Aorta (tissue), 5 donors: ENCODE results near the gene NDUFB3. TPM values are rescaled to one million over a fixed set of nuclear protein-coding genes. Genes with fewer than 3 reads are reported as not detected.
A peak's percentile ranks its signal among the peaks of the same experiment; 100 is the strongest.

ENCODE experiments used
- ATAC-seq: fragments of 200-7000 bp; cut with Tn5 transposase; one replicate; pipeline ENCODE4 v1.9.1; 2022; ENCODE audit warnings: moderate library complexity; ENCODE audit not compliant: low FRiP score
- DNase-seq, 2 donors: peaks; one replicate each; pipeline ENCODE4 v3.0.0-alpha.2; 2020
- H3K27ac ChIP-seq, 2 donors: one replicate each; pipeline ENCODE4 v1.5.1; 2013; ENCODE audit warnings: low read length in 2 of 2, mild to moderate bottlenecking in 2 of 2, moderate library complexity in 2 of 2, control low read depth in 1 of 2, inconsistent platforms in 1 of 2, low read depth in 1 of 2
- H3K27me3 ChIP-seq, 2 donors: one replicate each; pipeline ENCODE4 v1.6.1; 2013; ENCODE audit warnings: control low read depth in 1 of 2, low read length in 1 of 2, mild to moderate bottlenecking in 1 of 2, moderate library complexity in 1 of 2; ENCODE audit not compliant: insufficient read depth in 2 of 2, control insufficient read depth in 1 of 2
- H3K36me3 ChIP-seq, 2 donors: one replicate each; pipeline ENCODE4 v1.6.1; 2013; ENCODE audit warnings: control low read depth in 1 of 2, low read length in 1 of 2, mild to moderate bottlenecking in 1 of 2; ENCODE audit not compliant: insufficient read depth in 2 of 2, control insufficient read depth in 1 of 2
- H3K4me1 ChIP-seq, 2 donors: one replicate each; pipeline ENCODE4 v1.6.1; 2013; ENCODE audit warnings: low read length in 2 of 2, control low read depth in 1 of 2, mild to moderate bottlenecking in 1 of 2, moderate library complexity in 1 of 2; ENCODE audit not compliant: insufficient read depth in 2 of 2, control insufficient read depth in 1 of 2
- H3K4me3 ChIP-seq, 2 donors: one replicate each; pipeline ENCODE4 v1.5.1; 2013; ENCODE audit warnings: low read length in 2 of 2, control low read depth in 1 of 2, mild to moderate bottlenecking in 1 of 2
- H3K9me3 ChIP-seq: one replicate; pipeline ENCODE4 v1.6.1; 2013; ENCODE audit warnings: mild to moderate bottlenecking, low read length; ENCODE audit not compliant: control insufficient read depth
- WGBS, 2 donors: extraction: QIAGEN DNeasy Blood & Tissue Kit; methylation state at CpG; one replicate each; pipeline ENCODE4 v1.1.7; 2013; 5-methylcytosine and 5-hydroxymethylcytosine counted together
- intact Hi-C, 2 donors: fragments of 100-400 bp; cut with DNase I; formaldehyde crosslinking; loops; one replicate each; pipeline versions ENCODE4 v1.14.2 to v1.15.0; 2022
- polyA plus RNA-seq, 2 donors: library from polyadenylated mRNA; stranded (reverse); fragments of 200-250 nt; gene quantifications; one replicate each; pipeline ENCODE4 v1.2.3, GENCODE V29; 2013
- total RNA-seq, 2 donors: library from RNA; stranded (reverse); fragmentation: NEBNext Ultra II Directional; extraction: Animal tissue kit (Norgen Biotek cat#: 25700); gene quantifications; one replicate each; pipeline ENCODE4 v1.2.1, GENCODE V29; 2021
- donor health status: healthy with polysubstance abuse.
- donor health status: Bipolar disorder and iron deficiency.
- donor health status: DM: no; HTN: no; CAD: no.
- donor health status: DM: no; HTN: no; CAD: no.
- donor health status: DM: yes; HTN: yes; CAD: no.

NDUFB3 gene
- total and polyA plus RNA-seq, 4 donors: 42.7 to 152 (median 53.0) TPM

DNA sequence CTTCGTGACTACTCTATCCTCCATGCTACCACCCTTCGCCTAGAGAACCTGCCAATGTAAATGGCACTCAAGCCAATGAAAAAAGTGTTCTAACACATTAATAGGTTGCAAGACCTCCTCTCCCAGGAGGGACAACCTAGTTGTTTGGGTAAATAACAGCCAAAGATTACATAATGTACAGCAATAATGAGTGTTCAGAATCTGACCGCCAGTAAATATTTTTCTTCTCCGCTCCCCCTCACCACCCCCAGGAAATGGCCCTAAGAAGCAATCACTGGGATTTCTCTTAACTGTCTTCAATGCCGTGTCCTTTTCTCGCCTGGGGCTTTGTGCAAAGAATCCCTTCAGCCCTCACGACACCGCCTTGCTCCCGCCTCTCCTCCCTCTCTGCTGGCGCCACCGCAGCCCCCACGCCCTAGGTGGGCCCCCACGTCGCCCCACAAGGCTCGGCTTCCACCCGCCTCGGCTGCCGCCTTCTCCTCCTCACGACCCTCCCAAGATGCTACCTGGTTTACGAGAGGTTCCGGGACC lies 788 bp upstream of the NDUFB3 start:
- intact Hi-C loops: loop anchor here (5.0 to 10.0 kb wide), 4 partner anchors 46 to 169 kb away; partner anchors contain the start of gene CFLAR (in 1 of the 2)
- Histone ChIP-seq H3K27me3 (no peaks in the 10 kb centered on the region), H3K36me3 (no peaks in the 10 kb centered on the region), H3K4me3 (peak overlapping the region; percentile 69 to 79), H3K27ac (peak overlapping the region in 1 of 2 donors; percentile 28), H3K9me3 (no peaks in the 10 kb centered on the region), H3K4me1 (peaks cover 0 to 2% of the 10 kb centered on the region in 2 donors)
- 0 to 1% methylated on average over 21 of the region's 21 CpGs for whole genome bisulfite sequencing, 2 donors
- ATAC-seq (peak; percentile 71), DNase-seq (no peak)

DNA sequence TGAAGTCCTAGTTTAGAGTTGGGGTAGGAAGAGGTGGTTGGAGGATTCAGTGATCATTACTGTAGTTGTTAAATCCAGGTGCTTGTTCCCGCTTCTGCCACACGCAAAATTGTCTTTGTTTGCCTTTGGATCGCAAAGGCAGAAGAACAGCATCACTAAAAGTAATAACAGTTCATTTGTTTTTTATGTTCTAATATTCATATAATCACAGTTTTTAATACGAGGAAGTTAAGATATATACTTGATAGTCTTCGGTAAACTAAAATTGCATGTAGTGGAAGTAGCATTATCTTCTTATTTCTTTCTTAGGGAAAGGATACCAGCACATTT lies 365 bp downstream of the NDUFB3 start:
- H3K27me3 ChIP-seq: no peaks in the 10 kb centered on the region
- ATAC-seq (no peak), DNase-seq (no peak)
- peak overlapping the region in 1 of 2 donors; percentile 1 for H3K27ac ChIP-seq
- H3K36me3 ChIP-seq: no peaks in the 10 kb centered on the region
- no peaks in the 10 kb centered on the region for H3K4me1 ChIP-seq
- peak overlapping the region; percentile 69 to 72 for H3K4me3 ChIP-seq
- no peaks in the 10 kb centered on the region for H3K9me3 ChIP-seq
- WGBS, 2 donors: 3 to 4% methylated on average over 5 of the region's 5 CpGs
- intact Hi-C loops: loop anchor here (5.0 to 10.0 kb wide), 4 partner anchors 45 to 170 kb away; partner anchors contain the start of gene CFLAR (in 1 of the 2)

DNA sequence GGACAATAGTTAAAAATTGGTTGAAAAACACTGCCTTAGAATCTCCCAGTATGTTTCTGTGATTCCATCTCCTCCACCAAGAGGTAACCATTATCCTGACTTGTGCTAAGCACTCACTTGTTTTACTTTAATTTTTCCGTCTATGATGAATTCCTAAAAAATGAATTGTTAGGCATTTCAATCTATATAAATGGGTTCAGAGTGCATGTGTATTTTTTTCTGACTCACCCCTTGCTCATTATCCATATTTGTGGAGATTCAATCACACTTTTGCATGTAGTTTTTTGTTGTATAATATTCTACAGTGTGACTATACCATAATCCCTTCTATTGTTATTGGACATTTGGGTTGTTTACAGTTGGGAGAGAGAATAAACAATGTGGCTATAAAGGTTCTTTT lies 1.3 kb downstream of the NDUFB3 start:
- Histone ChIP-seq H3K9me3 (no peaks in the 10 kb centered on the region), H3K27me3 (no peaks in the 10 kb centered on the region), H3K27ac (no peak overlapping the region), H3K36me3 (no peaks in the 10 kb centered on the region), H3K4me1 (no peaks in the 10 kb centered on the region), H3K4me3 (no peak overlapping the region)
- intact Hi-C loops: loop anchor here (5.0 to 10.0 kb wide), 4 partner anchors 44 to 171 kb away; partner anchors contain the start of gene CFLAR (in 1 of the 2)
- WGBS, 2 donors: 68 to 83% methylated on average over 1 of the region's 1 CpG
- ATAC-seq (no peak), DNase-seq (no peak)

DNA sequence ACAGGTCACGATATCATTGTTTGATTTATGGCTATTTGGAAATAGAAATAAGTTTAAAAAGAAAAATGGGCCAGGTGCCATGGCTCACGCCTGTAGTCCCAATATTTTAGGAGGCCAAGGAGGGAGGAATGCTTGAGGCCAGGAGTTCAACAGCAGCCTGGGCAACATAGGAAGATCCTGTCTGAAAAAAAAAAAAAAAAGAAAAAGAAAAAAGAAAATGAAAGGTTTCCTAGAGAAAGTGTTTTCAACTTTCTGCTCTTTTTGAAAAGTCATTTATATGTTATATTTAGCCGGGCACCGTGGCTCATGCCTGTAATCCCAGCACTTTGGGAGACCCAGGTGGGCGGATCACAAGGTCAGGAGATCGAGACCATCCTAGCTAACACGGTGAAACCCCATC lies 3.2 kb downstream of the NDUFB3 start:
- ATAC-seq: no peak
- H3K9me3 ChIP-seq: no peaks in the 10 kb centered on the region
- H3K4me1 ChIP-seq: no peaks in the 10 kb centered on the region
- H3K27me3 ChIP-seq: no peaks in the 10 kb centered on the region
- intact Hi-C loops: loop anchor here (5.0 to 10.0 kb wide), 4 partner anchors 42 to 173 kb away; partner anchors contain the start of gene CFLAR (in 1 of the 2)
- H3K4me3 ChIP-seq: no peak overlapping the region
- WGBS, 2 donors: 77% methylated on average over 7 of the region's 7 CpGs
- no peak for DNase-seq
- no peak overlapping the region for H3K27ac ChIP-seq
- no peaks in the 10 kb centered on the region for H3K36me3 ChIP-seq

DNA sequence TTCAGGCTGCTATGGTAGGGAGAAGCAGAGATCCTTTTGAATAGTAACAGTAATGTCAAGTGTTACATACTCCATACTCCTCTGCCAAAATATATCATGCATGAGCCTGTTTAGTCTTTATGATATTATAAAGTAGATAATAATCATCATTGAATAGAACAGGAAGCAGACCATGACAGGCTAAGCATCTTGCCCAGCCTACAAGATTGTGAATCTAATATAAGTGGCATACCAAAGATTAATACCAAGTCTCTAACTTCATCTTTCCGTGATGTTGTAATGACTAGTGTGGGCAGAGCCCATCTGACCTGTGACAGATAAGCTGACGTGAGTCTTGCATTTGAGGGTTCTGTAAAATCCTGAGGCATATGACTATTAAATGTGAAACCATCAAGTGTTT lies 13.1 kb downstream of the NDUFB3 start:
- Histone ChIP-seq H3K27me3 (no peaks in the 10 kb centered on the region), H3K4me1 (no peaks in the 10 kb centered on the region), H3K4me3 (no peak overlapping the region), H3K27ac (no peak overlapping the region), H3K36me3 (peaks cover 0 to 2% of the 10 kb centered on the region in 2 donors), H3K9me3 (no peaks in the 10 kb centered on the region)
- intact Hi-C loops: no loop called here
- ATAC-seq (no peak), DNase-seq (no peak)
- WGBS, 2 donors: 70 to 89% methylated on average over 2 of the region's 2 CpGs

DNA sequence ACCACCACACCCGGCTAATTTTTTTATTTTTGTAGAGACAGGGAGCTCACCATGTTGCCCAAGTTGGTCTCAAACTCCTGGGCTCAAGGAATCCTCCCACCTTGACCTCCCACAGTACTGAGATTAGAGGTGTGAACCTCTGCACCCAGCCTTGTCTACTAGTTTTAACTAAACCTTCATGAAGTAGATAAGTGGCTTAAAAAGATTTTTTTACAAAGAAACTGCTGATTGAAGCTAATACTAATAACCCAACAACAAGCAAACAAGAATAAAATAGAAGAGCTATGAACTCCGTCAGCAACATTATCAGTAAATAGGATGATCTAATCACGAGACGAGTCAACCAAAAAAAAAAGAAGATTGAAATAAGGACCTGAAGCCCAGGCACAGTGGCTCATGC lies 18.8 kb downstream of the NDUFB3 start:
- no peak for DNase-seq
- ATAC-seq: no peak
- Histone ChIP-seq H3K4me1 (no peaks in the 10 kb centered on the region), H3K36me3 (peaks cover 0 to 2% of the 10 kb centered on the region in 2 donors), H3K9me3 (no peaks in the 10 kb centered on the region), H3K27ac (no peak overlapping the region), H3K4me3 (no peak overlapping the region), H3K27me3 (no peaks in the 10 kb centered on the region)
- intact Hi-C loops: no loop called here
- whole genome bisulfite sequencing, 2 donors: 87 to 89% methylated on average over 4 of the region's 4 CpGs

DNA sequence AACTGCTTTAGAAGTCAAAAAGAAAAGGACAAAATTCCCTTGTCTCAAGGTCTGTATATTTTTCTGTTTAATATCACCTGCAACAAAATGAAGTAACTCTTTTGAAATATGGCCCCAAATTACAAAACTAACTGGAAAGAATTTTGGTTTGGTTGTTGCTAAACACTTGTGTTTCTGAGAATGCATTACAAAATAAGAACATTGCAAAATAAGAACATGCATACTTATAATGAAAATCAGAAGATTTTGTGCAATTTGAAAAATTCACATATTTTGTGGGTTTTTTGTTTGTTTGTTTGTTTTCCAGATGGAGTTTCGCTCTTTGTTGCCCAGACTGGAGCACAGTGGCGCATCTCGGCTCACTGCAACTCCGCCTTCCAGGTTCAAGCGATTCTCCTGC lies 21.8 kb downstream of the NDUFB3 start:
- Histone ChIP-seq H3K27me3 (no peaks in the 10 kb centered on the region), H3K36me3 (no peaks in the 10 kb centered on the region), H3K9me3 (no peaks in the 10 kb centered on the region), H3K27ac (no peak overlapping the region), H3K4me3 (no peak overlapping the region), H3K4me1 (no peaks in the 10 kb centered on the region)
- WGBS, 2 donors: 94 to 97% methylated on average over 5 of the region's 5 CpGs
- DNase-seq: no peak
- intact Hi-C loops: no loop called here
- ATAC-seq: no peak

DNA sequence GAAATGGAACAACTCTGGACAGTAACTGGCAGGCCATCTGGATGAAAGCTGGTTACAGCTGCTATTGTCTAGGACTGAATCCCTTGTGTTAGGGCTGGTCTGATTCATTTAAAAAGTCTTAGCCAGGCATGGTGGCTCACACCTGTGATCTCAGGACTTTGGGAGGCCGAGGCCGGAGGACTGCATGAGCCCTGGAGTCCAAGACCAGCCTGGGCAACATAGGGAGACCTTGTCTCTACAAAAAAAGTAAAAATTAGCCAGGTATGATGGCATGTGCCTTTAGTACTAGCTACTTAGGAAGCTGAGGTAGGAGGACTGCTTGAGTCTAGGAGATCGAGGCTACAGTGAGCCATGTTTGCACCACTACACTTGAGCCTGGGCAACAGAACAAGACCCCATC lies 28.7 kb downstream of the NDUFB3 start:
- DNase-seq: no peak
- no peaks in the 10 kb centered on the region for H3K27me3 ChIP-seq
- 97 to 98% methylated on average over 3 of the region's 3 CpGs for WGBS, 2 donors
- no peak overlapping the region for H3K27ac ChIP-seq
- intact Hi-C loops: no loop called here
- no peaks in the 10 kb centered on the region for H3K36me3 ChIP-seq
- H3K9me3 ChIP-seq: no peaks in the 10 kb centered on the region
- no peaks in the 10 kb centered on the region for H3K4me1 ChIP-seq
- no peak for ATAC-seq
- no peak overlapping the region for H3K4me3 ChIP-seq

DNA sequence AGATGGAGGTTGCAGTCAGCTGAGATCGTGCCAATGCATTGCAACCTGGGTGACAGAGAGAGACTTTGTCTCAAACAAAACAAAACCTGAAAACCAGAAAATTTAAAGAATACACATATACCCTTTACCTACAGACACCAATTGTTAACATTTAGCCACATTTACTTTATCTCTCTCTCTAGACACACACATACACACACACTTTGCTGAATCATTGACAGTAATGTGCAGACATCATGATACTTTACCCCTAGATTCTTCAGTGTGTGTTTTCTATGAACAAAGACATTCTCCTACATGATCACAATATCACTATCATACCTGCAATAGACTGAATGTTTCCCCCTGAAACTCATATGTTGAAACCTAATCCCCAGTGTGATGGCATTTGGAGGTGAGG lies 34.0 kb downstream of the NDUFB3 start:
- Histone ChIP-seq H3K36me3 (no peaks in the 10 kb centered on the region), H3K9me3 (no peaks in the 10 kb centered on the region), H3K4me3 (no peak overlapping the region), H3K27me3 (no peaks in the 10 kb centered on the region), H3K4me1 (no peaks in the 10 kb centered on the region), H3K27ac (no peak overlapping the region)
- DNase-seq (no peak), ATAC-seq (no peak)
- WGBS, 2 donors: 97 to 100% methylated on average over 1 of the region's 1 CpG
- intact Hi-C loops: no loop called here
